ENCODE data around the gene NELL1.

NELL1 gene

GRCh38 chr11:20990447-20990846 is 321.1 kb downstream of the NELL1 start:
- no peak for DNase-seq

GRCh38 chr11:20991471-20991870 is 322.1 kb downstream of the NELL1 start:
- DNase-seq = no peak

GRCh38 chr11:21007297-21007696 is 337.9 kb downstream of the NELL1 start:
- DNase-seq = no peak

- DNase-seq = no peak
Measured at GRCh38 chr11:21018248-21018647, 348.9 kb downstream of the NELL1 start.

DNA sequence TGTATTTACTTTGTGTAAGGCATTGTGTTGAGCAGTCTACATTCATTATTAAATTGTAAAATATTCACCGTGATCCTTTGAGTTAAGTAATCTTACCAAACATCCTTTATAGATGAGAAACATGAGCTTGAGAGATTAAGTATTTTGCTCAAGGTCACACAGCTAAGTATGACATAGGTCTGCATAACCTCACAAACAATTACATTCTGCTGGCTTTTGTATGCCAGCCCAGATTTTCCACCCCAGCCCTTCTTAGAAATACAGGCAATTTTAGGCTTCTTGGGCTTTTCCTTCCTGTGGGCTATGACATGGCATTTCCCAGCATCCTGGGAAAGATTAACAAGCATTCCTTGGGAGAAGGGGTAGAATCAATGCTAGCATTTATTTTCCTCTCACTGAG is 357.3 kb downstream of the NELL1 start:
- DNase-seq = no peak

DNA sequence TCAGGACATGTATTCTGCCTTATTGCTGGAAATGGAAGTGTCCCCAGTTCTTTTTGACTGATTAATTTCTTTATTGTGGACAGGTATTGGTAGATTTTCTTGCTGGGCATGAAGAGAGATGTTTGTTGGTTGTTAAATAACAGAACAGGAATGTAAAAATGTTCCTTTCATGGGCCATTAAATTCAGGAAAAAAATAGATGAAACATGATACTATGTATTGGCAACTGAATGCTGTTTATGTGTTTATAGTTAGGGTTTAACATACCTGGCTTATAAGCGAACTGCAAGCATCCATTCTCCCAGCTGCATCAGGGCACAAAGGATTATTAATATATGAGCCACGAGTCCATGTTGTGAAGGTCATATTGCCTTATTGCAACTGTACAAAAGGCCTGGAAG is 368.5 kb downstream of the NELL1 start:
- DNase-seq = no peak

DNA sequence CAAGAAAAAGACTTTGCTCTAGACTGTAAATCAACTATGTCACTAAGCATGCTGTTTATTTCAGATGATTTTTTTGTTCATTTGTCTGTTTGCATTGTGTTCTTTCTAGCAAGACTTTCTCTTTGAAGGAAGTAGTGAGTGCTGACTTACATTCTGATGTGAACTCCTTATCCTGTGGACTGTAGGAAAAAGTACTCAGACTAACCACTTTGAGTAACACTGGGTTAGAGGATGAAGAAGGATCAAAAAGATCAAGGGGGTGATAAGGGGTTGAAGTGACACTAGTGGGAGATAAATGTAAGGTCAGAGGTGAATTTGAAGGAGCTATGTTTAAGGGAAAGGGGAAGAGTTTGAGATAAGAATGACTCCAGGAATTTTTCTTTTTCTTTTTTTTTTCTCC is 369.4 kb downstream of the NELL1 start:
- DNase-seq = no peak

GRCh38 chr11:21040630-21041029 is 371.2 kb downstream of the NELL1 start:
- no peak for DNase-seq

GRCh38 chr11:21048626-21049025 is 379.2 kb downstream of the NELL1 start:
- no peak for DNase-seq

- DNase-seq = no peak
Measured at GRCh38 chr11:21053466-21053865, 384.1 kb downstream of the NELL1 start.

DNA sequence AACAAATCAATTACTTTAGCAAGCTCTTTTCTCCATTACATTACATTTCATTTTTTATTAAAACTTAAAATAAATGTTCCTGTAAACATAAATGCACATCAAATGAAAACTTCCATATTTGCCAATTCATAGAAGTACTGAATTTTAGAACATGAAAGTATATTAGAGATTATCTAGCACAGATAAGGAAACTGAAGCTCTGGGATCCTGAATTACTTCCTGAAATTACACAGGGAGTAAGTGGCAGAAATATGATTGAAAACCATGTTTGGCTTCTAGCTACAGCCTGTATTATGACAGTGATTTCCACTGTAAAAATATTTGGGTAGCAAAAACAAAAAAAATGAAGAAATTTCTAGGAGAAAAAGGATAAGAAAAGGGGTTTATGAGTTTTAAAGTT is 387.3 kb downstream of the NELL1 start:
- no peak for DNase-seq

DNA sequence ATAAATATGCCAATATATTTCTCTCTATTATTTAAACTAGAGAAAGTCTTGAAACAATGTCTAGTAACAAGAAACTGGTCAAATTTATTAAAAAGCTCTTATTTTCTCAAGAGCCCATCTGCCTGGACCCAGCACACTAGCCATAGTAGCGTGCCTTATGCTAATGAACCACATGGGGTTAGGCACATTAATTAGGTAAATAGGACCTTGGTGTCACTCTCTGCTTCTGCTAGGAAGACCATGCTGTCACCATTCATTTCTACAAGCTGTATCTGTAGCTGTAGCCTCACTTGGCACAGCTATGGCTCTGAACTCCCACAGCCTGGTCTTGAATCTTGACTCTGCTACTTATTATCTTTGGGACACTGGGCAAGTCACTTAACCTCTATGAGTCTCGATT is 390.5 kb downstream of the NELL1 start:
- no peak for DNase-seq

DNA sequence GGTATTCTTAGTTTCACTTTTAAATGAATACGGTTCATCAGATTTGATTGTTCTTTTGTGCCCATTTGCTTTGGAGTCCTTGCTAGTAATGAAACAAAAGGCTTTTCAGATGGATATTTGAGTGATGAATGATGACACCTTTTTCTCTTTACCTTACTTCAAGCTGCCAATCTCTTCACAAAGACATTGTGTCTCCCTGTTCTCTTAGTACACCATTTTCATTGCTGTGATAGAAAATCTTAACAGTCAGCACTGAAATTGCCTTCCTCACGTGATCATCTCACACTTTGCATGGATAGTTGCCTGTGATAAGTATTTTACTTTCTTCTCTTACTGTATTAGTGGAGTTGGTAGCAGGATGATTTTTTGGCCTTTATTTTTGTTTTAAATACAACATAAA is 396.6 kb downstream of the NELL1 start:
- no peak for DNase-seq

DNA sequence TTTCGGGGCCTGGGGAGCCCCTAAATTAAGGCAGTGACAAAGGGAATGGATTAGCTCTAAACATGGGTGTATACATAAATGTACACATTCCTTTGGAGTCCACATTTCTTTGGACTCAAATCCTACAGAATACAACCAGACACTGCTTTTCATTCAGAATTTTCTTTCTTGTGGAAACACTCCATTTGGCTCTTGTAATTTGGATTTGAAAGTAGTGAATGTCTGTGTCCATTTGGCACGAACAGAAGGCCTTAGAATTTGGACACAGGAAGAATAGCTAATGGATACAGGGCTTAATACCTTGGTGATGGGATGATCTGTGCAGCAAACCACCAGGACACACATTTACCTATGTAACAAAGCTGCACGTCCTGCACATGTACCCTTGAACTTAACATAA is 399.5 kb downstream of the NELL1 start:
- DNase-seq = no peak

GRCh38 chr11:21069909-21070308 is 400.5 kb downstream of the NELL1 start:
- no peak for DNase-seq

DNA sequence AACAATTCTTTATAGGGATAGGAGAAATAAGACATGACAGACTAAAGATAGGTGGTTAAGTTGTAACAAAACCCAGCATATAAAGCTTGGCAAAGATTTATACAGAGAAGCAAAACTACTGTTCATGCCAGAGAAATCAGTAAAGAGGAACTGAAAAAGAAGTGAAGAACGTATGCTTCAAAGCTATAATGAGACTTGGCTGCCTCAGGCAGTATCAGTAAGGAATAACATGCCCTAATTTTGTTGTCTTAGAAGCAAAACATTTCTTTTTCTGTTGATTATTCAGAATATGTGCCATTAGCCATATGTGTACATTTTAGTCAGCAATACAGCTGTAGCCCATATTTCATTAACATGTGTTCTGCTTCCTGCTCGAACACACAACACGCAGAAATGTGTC is 403.2 kb downstream of the NELL1 start:
- no peak for DNase-seq

DNA sequence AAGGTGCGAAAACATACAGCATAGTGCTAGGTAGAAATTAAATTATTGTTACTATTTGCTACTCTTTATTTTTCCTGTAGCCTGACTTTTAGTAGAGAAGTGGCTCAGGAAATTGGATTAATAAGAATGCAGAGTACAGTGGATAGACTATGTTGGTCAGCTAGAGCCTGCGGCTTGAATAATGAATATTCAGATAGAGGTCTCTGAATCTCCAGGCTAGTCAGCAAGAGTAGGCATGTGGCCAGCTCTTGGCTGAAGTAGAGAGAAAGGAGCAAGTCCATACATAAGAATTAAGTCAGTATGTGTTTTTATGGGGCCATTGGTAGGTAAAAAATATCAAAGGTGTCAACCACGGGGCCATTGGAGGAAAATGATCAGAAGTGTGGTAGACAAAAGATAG is 413.5 kb downstream of the NELL1 start:
- DNase-seq = no peak

DNA sequence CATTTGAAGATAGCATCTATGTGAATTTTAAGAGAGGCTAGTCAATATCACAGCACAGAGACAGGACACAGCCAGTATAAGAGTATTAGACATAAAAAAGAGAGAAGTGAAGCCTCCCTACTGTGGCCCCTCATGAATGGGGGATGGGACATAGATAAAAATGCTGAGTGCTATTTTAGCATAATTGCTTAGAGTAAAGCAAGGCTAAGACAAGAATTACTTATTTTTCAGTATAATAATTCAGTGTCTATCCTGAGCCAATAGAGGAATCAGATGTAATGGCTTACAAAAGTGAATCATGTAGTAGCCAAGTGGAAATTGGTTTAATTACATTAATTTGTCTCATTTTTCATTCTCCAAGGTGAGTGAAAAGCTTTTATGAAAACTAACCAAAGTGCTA is 419.5 kb downstream of the NELL1 start:
- DNase-seq = no peak

- DNase-seq = no peak
Measured at GRCh38 chr11:21104641-21105040, 435.3 kb downstream of the NELL1 start.

DNA sequence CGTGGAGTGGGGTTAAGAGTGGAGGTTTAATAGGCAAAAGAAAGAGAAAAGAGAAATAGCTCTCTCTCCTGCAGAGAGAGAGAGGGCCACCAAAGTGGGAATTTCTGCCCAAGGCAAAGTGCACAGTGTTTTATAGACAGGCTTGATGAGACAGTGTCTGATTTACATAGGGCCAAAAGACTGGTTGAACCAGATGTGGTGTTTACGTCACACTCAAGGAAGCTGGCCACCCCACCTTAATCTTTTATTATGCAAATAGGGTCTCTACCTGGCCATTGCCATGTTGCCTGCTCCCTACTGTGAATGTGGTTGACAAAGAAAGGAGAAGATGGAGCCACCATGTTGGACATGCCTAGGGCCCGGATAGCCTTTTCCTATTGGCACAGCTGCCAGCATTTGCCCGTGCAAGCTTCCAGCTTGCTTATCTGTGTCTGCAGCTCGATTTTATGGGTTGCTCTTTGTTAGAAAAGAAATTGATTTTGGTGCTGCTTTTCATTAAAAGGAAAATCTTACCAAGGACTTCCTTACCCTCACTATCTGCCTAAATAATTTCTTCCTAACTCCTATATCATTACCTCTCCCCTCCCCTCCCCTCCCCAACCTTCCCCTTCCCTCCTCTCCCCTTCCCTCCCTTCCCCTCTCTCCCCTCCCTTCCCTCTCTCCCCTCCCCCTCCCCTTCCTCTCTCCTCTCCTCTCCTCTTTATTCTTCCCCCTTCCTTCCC is 436.0 kb downstream of the NELL1 start:
- no peak for DNase-seq

GRCh38 chr11:21109341-21109740 is 440.0 kb downstream of the NELL1 start:
- no peak for DNase-seq

GRCh38 chr11:21110415-21110814 is 441.0 kb downstream of the NELL1 start:
- DNase-seq = no peak

DNA sequence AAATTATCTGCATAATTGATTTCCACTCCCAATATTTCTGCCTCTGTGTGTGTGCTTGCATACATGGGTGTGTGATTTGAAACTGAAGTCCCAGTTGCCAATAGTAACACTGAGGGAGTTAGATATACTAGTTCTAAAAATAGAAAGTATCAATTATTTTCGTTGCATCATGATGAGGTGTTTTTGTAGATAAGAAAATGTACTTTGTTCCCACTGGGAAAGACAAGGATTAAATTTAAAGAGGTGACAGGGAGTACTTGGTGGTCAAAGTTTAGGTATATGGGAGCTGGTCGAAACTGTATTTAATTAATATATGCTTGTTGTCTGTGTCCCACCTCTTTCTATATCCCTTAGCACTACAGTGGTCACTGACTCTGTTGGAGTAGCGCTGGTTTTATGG is 444.5 kb downstream of the NELL1 start:
- no peak for DNase-seq

DNA sequence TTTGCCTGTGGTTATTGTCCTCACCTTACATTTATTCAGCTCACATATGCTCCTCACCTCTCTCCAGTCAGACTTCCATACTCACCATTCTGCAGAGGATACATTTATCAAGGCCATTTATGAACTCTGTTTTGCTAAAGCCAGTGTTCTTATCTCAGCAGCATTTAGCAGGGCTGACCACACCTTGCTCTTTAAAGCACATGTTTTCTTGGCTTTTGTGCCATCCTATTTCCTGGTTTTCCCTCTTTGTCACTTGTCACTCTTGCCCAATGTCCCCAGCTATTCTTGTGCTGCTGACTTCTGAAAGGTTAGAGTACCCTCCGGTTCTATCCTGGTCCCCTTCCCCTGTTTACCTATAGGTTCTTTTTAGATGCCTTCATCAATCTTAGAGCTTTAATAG is 446.6 kb downstream of the NELL1 start:
- no peak for DNase-seq

GRCh38 chr11:21119411-21119810 is 450.0 kb downstream of the NELL1 start:
- DNase-seq = no peak

GRCh38 chr11:21121991-21122390 is 452.6 kb downstream of the NELL1 start:
- no peak for DNase-seq

All from GOT3 (cell line).